Stimulated activated CD8-positive, alpha-beta memory T cell treated with anti-CD3 and anti-CD28 coated beads, Interleukin-7, amount 100 ng/mL, for 1 hour (primary cell): Measurements from ENCODE around the gene ZFTA.
"Not testable (repeated sequence)": the region's sequence is repeated elsewhere in the genome, so short reads cannot be mapped to it uniquely, and the experiment has no call there.

ENCODE experiments used
- DNase-seq, 2 donors: peaks; one replicate each; pipeline ENCODE4 v3.0.0-alpha.2; 2020; ENCODE audit warnings: low read depth in 2 of 2

The ZFTA gene

DNA sequence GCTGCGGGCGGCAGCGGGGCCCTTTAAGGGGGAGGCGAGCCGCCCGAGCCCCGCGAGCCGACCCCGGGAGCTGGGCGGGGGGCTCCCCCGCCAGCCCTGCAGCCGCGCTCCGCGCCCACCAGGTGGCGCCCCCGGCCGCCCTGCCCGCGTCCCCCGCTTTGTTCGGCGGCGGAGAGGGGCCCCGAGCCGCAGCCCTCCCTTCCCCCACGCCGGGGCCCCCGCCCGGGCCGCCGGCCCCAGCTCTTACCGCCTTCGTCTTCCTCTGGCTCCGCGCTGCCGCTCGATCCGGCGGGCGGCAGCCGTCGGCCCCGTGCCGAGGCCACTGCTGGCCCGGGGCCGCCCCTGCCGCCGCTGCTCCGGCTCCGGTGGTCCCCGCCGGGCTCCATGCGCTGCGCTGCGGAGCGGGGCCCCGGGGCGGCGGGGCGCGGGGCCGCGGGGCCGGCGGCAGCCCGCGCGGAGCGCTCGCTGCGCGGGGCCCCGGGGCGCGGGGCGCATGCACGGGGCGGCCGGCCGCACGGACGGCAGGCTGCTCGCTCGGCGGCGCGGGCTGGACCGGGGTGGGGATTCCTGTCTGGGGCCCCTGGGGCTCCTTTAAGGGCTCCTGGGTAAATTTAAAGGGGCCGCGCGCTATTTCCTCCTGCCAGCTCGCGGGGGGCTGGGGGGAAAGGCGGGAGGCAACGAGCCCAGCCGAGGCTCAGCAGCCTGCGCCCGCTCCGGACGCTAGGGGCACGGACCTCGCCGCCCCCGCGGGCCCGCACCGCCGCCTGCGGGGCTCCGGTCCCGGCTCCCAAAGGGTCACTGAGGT is at the start of gene ZFTA:
TSS of gene ZFTA (minus strand) at position 539 of the 805 bp plus-strand sequence. CDS start at position 386, 153 bp downstream.
- peak; percentile 39 to 54 for DNase-seq

DNA sequence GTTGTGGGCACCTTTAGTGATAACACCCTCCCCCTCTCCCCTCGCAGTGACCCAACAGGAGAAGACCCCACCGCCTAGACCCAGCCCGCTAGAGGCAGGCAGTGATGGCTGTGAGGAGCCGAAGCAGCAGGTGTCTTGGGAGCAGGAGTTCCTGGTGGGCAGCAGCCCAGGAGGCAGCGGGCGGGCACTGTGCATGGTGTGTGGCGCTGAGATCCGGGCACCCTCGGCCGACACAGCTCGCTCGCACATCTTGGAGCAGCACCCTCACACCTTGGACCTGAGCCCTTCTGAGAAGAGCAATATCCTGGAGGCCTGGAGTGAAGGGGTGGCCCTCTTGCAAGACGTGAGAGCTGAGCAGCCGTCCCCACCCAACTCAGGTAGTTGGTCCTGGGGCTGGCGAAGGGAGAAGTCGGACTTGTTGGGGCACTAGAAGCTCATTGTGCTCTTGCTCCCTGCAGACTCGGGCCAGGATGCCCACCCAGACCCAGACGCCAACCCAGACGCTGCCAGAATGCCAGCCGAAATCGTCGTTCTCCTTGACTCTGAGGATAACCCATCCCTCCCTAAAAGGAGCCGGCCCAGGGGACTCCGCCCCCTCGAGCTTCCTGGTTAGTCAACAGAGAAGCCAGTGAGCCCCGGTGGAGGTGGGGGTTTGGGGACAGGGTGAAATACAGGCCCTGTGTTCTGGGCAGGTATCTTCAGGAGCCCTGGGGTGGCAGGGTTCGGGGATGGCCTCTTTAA is 49.4 kb upstream of the ZFTA start:
- DNase-seq = no peak

DNA sequence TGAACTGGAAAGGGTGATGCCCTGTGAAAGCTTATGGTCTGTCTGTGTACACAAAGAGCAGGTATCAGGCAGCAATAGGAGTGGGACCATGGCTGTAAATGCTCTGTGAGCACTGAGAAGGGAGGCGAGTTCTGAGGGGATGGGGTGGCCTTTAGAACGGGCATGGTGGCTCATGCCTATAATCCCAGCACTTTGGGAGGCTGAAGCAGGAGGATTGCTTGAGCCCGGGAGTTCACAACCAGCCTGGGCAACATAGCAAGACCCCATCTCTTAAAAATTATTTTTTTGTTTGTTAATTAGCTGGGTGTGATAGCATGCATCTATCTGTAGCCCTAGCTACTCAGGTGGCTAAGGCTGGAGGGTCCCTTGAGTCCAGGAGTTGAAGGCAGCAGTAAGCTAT is 48.2 kb upstream of the ZFTA start:
- DNase-seq = no peak

DNA sequence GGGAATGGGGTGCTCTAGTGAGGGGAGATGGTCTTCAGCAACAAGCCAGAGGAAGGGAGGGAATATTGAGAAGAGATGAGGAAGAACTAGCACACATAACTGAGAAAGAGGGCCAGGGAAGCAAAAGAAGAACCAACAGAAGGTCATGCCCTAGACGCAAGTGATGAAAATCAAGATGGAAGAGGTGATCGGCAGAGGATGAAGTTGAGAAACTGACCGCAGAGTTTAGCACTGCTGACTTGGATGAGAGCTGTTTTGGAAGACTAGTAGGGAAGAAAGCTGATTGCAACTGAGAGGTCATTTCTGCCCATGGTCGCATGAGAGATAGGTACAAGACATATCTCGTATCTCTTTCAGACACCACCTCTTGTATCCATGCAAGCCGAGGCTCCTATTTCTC is 47.6 kb upstream of the ZFTA start:
- no peak for DNase-seq

DNA sequence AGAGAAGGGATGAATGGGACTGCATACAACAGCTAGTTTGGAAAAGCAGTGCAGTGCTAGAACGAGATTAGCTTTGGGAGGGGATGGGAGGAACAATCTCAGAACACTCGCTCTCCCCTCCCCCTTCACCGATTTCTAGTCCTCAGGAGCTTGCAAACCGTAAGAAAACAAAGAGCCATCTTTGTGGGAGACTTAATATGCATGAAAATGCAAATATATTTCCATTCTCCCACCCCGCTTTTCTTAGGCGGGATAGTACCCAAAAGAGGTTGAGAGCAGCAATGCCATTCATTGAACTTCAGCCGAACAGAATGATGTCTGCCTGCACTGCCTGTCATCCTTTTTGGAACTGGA is 45.8 kb upstream of the ZFTA start:
- DNase-seq = no peak

DNA sequence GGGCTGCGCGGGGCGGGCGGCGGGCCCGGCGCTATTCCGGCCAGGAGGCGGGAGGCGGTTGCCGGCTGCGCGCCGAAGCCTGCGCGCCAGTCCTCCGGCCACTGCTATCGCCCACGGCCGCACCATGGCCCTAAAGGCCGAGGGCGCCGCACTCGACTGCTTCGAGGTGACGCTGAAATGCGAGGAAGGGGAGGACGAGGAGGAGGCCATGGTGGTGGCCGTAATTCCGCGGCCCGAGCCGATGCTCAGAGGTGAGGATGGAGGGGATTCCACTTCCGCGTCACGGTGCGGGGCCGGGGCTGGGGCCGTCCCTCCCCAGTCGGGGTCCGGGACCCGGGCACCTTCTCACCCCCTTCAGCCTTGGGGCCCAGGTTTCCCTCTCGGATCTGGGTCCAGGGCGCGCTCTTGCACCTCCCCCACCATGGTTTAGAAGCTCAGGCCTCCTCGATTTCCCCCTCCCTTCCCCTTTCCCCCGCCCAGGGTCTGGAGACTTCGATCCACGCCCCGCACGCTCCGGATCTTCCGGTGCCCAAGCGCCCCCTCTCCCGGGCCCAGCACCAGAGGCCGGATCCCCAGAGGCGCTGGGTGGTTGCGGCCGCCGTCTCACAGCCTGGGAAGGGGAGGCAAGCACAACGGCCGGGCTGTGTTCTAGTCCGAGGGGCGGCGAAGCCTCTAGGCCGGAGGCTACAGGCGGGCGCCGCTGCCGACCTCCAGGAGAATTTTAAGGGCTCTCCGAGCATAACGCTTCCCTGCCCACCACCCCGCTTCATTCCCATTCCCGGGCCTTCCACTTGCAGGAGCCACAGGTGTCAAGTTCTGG is 45.2 kb upstream of the ZFTA start:
- no peak for DNase-seq

DNA sequence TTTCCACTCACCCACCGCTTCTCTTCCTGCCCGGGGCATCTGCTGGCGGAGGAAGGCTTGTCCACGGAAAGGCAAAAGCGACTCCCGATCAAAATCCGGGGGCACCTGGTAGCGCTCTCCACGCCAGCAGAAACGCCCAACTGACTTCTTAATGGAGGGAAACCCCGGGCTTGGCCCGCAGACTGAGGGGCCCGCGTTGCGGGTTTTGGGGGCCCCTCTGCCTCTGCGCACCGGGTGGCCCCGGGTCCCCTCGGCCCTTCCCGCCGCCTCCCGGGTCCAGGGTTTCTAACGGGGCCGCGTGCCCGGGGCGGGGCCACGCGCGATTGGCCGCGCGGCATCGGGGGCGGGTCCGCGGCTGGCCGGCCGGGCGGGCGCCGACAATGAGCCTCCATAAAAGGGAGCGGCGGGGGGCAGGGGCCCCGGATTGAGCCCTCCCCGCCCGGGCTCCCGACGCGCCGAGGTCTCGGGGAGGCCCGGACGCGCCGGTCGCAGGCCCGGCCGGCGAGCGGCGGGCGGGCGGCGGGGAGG is 44.5 kb upstream of the ZFTA start, which contains the start of gene SPINDOC:
TSS of gene SPINDOC (plus strand) at position 422 of the 528 bp plus-strand sequence. CDS start 231 bp downstream, outside the sequence.
- peak; percentile 37 to 46 for DNase-seq

DNA sequence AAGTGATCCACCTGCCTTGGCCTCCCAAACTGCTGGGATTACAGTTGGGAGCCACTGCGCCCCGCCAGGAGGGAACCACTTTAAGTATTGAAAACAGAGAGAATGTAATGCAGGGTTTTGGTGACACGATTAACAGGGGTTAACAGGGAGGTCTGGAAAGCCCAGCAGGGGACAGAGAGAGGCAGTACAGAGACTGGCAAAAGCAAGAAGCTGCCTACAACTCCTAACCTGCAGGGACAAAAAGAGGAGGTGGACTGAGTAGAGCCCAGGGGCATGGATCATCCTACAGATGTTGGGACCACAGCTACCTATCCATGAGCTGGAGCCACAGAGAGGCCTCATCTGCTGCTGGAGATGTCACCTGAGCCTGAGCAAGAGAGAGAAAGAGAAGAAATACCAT is 42.9 kb upstream of the ZFTA start:
- no peak for DNase-seq

DNA sequence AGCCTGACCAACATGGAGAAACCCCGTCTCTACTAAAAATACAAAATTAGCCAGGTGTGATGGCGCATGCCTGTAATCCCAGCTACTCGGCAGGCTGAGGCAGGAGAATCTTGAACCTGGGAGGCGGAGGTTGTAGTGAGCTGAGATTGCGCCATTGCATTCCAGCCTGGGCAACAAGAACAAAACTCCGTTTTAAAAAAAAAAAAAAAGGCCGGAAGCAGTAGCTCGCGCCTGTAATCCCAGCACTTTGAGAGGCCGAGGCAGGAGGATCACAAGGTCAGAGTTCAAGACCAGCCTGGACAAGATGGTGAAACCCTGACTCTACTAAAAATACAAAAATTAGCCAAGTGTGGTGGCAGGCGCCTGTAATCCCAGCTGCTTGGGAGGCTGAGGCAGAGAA is 41.8 kb upstream of the ZFTA start:
- DNase-seq = not testable (repeated sequence)

DNA sequence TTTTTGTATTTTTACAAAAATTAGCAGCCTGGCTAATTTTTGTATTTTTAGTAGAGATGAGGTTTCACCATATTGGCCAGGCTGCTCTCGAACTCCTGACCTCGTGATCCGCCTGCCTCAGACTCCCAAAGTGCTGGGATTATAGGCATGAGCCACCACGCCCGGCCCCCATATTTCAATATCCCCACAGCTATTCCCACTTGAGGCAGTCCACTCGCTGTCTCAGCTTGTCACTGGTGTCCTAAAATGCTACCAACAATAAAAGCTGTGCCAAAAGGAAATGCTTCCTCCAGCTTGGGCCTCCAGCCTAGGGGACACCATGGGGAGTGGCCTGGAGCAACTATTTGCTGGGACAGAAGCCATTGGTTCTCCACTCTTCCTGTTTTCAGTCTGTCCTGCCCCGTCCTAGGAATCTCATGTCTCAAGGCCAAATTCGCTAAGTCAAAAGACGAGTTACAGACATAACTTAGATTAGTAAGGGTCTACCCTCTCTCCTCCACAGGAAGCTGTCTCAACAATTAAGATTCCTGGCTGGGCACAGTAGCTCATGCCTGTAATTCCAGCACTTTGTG is 37.4 kb upstream of the ZFTA start:
- no peak for DNase-seq

DNA sequence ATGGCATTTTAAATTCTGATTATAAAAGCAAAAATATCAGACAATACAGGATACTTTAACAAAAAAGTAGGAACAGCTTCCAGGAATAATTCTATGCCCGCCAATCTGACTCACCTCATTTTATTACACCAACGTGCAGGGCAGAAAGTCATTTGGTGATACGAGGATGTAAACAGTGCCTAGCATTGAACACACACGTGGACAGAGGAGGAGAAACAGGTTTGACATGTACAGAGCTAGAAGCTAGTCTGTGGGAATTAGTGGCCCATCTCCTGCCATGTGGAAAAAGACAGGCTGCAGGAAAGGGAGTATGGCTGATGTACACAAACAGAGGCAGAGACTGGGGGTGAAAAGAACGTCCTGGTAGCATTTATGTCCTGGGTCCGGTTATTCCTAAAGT is 35.7 kb upstream of the ZFTA start:
- no peak for DNase-seq

DNA sequence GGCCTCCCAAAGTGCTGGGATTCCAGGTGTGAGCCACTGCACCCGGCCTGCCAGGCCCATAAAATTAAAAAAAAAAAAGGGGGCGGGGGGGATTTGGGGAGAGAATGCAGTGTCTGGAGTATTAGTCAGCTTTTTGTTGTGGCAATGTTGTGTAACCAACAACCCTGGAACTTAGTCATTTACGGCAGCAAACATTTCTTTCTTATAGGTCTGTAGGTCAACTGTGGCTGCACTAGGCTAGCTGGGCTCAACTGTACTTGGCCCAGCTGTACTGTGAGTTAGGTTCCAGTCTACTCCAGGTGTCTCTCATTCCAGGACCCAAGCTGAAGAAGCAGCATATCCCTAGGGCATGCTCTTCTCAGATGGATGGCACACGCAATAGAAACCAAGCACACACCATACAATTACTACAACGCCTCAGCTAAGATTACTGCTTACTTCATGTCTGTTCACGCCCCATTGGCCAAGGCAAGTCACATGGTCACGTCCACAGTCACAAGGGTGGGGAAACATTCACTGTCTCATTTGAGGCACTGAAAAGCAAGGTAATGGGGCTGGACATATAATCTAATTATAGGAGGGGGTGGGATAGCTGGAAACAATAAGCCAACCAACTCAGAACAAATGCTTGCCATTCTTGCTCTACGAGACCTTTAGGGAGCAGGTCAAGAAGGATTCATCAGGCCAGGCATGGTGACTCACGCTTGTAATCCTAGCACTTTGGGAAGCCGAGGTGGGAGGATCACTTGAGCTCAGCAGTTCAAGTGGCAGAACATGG is 34.3 kb upstream of the ZFTA start:
- DNase-seq = no peak

DNA sequence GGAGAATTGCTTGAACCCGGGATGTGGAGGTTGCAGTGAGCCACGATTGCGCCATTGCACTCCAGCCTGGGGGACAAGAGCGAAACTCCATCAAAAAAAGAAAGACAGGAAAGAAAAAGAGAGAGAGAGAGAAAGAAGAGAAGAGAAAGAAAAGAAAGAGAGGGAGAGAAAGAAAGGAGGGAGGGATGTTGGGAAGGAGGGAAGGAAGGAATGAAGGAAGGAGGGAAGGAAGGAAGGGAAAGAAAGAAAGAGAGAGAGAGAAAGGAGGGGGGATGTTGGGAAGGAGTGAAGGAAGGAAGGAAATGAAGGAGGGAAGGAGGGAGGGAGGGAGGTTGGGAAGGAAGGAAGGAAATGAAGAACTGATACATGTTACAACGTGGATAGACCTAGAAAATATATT is 32.3 kb upstream of the ZFTA start:
- DNase-seq = no peak

DNA sequence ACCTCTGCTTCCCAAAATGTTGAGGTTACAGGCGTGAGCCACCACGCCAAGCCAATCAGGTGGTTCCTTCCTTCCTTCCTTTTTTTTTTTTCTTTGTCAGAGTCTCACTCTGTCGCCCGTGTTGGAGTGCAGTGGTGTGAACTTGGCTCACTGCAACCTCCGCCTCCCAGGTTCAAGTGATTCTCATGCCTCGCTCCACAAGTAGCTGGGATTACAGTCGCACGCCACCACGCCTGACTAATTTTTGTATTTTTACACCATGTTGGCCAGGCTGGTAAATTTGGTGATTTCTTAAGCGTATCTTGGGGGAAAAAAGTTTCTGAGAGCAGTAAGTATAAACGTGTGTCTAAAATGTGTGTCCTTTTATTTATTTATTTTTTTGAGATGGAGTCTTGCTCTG is 26.5 kb upstream of the ZFTA start:
- DNase-seq = no peak

DNA sequence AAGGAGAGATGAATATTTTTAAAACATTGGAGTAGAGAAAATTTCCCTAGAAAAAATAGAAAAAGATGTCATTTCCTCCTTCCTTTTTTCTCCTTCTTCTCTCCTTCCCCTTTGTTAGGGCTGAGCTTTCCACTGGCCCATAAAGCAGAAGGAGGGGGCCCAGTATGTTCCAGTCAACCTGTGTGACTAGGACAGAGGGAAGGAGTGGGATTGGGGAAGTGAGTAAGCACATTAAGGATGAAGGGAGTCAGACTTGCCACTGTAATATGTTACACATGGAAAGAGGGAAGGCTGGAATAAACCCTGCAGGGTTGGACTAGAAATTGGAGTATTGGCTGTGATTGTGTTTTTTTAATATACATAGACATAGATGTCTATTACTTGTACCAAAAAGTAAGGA is 24.6 kb upstream of the ZFTA start:
- DNase-seq = no peak

DNA sequence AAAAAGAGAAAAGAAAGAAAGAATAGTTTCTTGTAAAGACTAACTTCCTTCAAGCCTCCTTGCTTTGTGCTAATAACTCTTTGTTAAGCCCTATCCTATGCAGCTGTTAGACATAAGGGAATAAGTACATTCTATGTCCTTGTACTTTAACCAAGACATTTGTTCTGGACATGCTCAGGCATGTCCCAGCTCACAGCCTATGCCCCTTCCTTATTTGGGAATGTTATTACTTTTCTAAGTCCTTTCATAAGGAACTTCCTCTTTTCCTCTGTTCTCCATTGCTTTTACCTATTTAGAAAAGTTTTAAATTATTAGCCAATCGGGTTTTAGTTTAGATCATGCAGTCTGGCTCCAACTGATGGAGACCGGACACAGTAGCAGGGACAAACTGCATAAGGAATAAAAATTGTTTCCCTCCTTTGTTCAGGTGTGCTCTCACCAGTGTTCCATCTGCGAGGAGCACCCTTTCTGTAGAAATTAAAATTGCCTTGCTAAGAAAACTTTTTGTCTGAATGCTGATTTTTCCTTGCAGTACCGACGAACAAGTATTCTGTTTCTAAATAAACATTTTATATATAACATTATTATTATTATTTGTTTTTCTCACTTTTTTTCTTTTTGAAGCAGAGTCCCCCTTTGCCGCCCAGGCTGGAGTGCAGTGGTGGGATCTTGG is 23.1 kb upstream of the ZFTA start:
- no peak for DNase-seq

DNA sequence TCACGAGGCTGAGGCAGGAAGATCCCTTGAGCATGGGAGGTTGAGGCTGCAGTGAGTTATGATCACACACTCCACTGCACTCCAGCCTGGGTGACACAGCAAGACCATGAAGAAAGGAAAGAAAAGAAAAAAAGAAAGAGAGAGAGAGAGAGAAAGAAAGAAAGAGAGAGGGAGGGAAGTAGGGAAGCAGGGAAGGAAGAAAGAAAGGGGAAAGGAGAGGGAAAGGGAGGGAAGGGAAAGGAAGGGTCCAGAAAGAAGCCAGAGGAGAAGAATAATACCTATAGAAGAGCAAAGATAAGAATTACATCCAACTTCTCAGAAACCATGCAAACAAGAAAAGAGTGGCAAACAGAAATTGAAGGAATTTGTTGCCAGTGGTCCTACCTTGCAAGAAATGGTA is 17.2 kb upstream of the ZFTA start:
- DNase-seq = no peak

DNA sequence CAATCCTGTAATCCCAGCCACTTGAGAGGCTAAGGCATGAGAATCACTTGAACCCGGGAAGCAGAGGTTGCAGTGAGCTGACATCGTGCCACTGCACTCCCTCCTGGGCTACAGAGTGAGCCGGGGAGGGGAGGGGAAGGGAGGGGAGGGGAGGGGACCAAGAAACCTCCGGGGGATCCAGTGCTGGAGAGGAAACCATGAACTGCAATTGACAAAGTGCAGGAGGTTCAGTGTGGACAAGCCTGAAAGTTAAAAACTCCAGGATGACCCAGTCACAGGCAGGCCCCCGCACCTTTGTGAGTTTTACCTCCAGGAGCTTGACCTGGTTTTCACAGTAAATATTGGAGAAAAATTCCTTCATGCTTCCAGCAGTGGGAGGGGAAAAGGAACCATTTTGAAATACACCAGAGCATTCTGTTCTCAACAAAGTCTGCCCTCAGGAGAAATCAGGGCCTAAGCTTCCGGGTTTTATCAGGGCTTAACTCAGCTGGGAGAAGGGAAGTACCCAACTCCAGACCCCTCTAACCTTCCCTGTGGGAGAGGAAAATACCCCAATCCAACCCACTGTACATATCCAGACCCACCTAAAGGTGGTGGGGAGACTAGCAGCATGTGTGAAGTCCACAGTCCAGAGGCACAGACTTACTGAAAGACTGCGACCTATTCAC is 15.5 kb upstream of the ZFTA start:
- no peak for DNase-seq

DNA sequence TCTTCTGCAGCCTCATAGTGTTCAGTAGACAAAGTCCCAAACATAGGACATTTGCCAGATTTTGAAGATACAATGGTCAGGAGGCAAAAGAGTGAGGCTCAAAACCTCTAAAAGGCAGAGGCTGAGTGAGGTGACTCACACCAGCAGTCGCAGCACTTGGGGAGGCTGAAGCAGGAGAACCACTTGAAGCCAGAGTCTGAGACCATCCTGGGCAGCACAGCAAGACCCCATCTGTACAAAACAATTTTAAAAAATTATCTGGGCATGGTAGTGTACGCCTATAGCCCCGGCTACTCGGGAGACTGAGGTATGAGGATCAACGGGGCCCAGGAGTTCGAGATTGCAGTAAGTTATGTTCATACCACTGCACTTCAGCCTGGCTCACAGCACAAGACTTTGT is 14.2 kb upstream of the ZFTA start:
- no peak for DNase-seq

DNA sequence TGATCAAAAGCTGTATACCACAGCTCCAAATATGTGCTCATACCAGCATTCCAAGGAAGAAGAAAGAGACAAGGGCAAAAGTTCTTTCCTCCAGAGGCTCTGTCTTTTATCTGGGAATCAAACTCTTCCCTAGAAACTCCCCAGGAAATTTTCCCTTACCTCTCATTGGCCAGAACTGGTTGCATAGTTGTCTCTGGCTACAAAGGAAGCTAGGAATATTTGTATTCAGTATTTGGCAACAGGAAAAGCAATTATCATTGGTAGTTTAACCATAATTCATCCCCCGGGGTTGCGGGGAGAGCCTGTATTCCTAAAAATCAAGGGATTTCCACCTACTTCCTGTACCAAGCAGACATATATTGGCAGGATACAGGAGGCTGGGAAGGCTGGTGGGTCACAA is 10.5 kb upstream of the ZFTA start:
- no peak for DNase-seq
